Vagina (tissue), 2 donors: ENCODE data around the gene PRICKLE1. TPM values are rescaled to one million over a fixed set of nuclear protein-coding genes. Genes with fewer than 3 reads are reported as not detected.

ENCODE experiments used
- DNase-seq, 2 donors: peaks; one replicate each; pipeline ENCODE4 v3.0.0-alpha.2; 2017; ENCODE audit errors: extremely low spot score in 2 of 2
- H3K27ac ChIP-seq: fragments of 200-600 bp; sonication (generic); one replicate; pipeline ENCODE4 v1.5.1; 2019
- H3K27me3 ChIP-seq: fragments of 200-600 bp; sonication (generic); one replicate; pipeline ENCODE4 v1.5.1; 2019
- H3K36me3 ChIP-seq, 2 donors: fragments of 200-600 bp; sonication (generic); one replicate each; pipeline ENCODE4 v1.5.1; 2017 to 2019
- H3K4me1 ChIP-seq: fragments of 200-600 bp; sonication (generic); one replicate; pipeline ENCODE4 v1.5.1; 2019
- H3K4me3 ChIP-seq, 2 donors: fragments of 200-600 bp; sonication (generic); 1 replicate in 1 of 2; 2 replicates in 1 of 2; pipeline ENCODE4 v1.5.1; 2016 to 2019
- H3K9me3 ChIP-seq: fragments of 200-600 bp; sonication (generic); one replicate; pipeline ENCODE4 v1.5.1; 2019
- POLR2A ChIP-seq, 2 donors: fragments of 450-650 bp; IDR thresholded peaks; one replicate each; pipeline ENCODE4 v1.6.1; 2017; ENCODE audit warnings: antibody characterized with exemption in 2 of 2, mild to moderate bottlenecking in 2 of 2, moderate library complexity in 2 of 2
- POLR2AphosphoS5 ChIP-seq, 2 donors: sonication (generic); formaldehyde crosslinking; IDR thresholded peaks; one replicate each; pipeline ENCODE4 v1.9.0; 2017; ENCODE audit warnings: antibody characterized with exemption in 2 of 2, mild to moderate bottlenecking in 2 of 2, low read depth in 1 of 2; ENCODE audit not compliant: insufficient read depth in 1 of 2
- intact Hi-C: fragments of 100-400 bp; cut with DNase I; formaldehyde crosslinking; loops from one replicate; pipeline ENCODE4 v1.15.1; 2023
- total RNA-seq: library from RNA; depleted of rRNA; stranded (reverse); fragments of >200 nt; gene quantifications from one replicate; pipeline ENCODE4 v1.2.3, GENCODE V29; 2016
- TF ChIP-seq, protein P1 (sequence below), 3 experiments: fragments of 450-650 bp in 2 of 3; fragments of 200-600 bp in 1 of 3; sonication (generic) in 1 of 3; IDR thresholded peaks; one replicate each; pipeline ENCODE4 v1.5.1; 2017 to 2019; ENCODE audit warnings: antibody characterized with exemption in 3 of 3, mild to moderate bottlenecking in 2 of 3, moderate library complexity in 2 of 3

PRICKLE1 gene
- total RNA-seq, 1 donor from 2014 or later, result 25.3 TPM

DNA sequence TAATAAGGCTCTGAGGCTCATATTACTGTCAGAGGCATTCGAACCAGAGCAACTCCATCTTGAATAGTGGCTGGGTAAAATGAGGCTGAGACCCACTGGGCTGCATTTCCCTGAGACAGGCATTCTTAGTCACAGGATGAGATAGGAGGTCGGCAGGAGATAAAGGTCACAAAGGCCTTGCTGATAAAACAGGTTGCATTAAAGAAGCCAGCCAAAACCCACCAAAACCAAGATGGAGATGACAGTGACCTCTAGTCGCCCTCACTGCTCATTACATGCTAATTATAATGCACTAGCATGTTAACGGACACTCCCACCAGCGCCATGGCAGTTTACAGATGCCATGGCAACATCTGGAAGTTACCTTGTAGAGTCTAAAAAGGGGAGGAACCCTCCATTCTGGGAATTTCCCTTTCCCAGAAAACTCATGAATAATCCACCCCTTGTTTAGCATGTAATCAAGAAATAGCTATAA is 18.1 kb upstream of the PRICKLE1 start:
- no peak overlapping the region for H3K4me3 ChIP-seq
- no peak for DNase-seq
- no peaks in the 10 kb centered on the region for H3K9me3 ChIP-seq
- H3K27me3 ChIP-seq, result no peaks in the 10 kb centered on the region
- TF ChIP-seq, protein P1, sequence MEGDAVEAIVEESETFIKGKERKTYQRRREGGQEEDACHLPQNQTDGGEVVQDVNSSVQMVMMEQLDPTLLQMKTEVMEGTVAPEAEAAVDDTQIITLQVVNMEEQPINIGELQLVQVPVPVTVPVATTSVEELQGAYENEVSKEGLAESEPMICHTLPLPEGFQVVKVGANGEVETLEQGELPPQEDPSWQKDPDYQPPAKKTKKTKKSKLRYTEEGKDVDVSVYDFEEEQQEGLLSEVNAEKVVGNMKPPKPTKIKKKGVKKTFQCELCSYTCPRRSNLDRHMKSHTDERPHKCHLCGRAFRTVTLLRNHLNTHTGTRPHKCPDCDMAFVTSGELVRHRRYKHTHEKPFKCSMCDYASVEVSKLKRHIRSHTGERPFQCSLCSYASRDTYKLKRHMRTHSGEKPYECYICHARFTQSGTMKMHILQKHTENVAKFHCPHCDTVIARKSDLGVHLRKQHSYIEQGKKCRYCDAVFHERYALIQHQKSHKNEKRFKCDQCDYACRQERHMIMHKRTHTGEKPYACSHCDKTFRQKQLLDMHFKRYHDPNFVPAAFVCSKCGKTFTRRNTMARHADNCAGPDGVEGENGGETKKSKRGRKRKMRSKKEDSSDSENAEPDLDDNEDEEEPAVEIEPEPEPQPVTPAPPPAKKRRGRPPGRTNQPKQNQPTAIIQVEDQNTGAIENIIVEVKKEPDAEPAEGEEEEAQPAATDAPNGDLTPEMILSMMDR (IDR thresholded peaks at IDR 0.05), result no peak
- TF ChIP-seq POLR2A (IDR thresholded peaks at IDR 0.05) (no peak), POLR2AphosphoS5 (IDR thresholded peaks at IDR 0.05; ENCODE audit: insufficient read depth in 1 of 2, low read depth in 1 of 2) (no peak)
- intact Hi-C loops, result no loop called here
- no peak overlapping the region for H3K27ac ChIP-seq
- H3K36me3 ChIP-seq, result no peaks in the 10 kb centered on the region
- peaks cover 13% of the 10 kb centered on the region for H3K4me1 ChIP-seq

DNA sequence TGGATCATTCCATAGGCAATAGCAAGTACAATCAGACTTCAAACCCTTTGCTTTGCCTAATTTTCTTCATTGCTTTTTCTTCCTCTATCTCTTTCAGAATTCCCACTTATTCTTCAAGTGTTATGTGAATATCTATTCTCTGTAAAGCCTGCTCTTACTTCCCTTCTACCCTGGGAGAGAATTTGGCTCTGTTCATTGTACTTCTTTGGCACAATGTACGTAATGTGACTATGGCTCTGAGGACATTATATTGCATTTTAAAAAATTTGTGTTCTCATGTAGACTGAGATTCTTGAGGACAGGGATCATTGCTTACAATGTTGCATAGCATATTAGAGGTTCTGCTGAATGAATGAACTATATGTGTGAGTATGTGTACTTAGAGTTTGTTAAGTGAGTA is 16.9 kb upstream of the PRICKLE1 start:
- no peaks in the 10 kb centered on the region for H3K36me3 ChIP-seq
- H3K27ac ChIP-seq, result no peak overlapping the region
- H3K4me3 ChIP-seq, result no peak overlapping the region
- intact Hi-C loops, result no loop called here
- no peak for DNase-seq
- H3K4me1 ChIP-seq, result peaks cover 2% of the 10 kb centered on the region
- H3K9me3 ChIP-seq, result no peaks in the 10 kb centered on the region
- no peaks in the 10 kb centered on the region for H3K27me3 ChIP-seq
- TF ChIP-seq, protein P1 (IDR thresholded peaks at IDR 0.05), result no peak
- no peak for TF ChIP-seq POLR2AphosphoS5 (IDR thresholded peaks at IDR 0.05; ENCODE audit: insufficient read depth in 1 of 2, low read depth in 1 of 2)
- no peak for TF ChIP-seq POLR2A (IDR thresholded peaks at IDR 0.05)

DNA sequence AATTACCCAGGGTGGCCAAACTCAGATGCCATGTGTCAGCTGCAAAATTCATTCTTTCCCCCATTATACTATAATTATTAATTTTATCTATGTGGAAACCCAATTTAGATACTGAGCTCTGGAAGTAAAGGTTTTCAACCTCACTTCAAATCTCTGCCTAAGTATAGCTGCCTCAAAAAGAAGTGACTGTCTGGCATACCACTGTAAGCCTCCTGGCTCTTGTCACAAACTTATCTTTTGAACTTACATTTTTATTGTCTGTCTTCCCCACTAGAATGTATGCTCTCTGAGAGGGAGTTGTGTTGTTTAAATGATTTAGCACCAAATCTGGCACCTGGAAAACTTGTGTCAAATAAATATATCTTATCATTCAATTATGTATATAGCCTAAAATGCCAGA is 16.1 kb upstream of the PRICKLE1 start:
- no peak overlapping the region for H3K27ac ChIP-seq
- no peaks in the 10 kb centered on the region for H3K9me3 ChIP-seq
- H3K36me3 ChIP-seq, result no peaks in the 10 kb centered on the region
- no peaks in the 10 kb centered on the region for H3K4me1 ChIP-seq
- H3K27me3 ChIP-seq, result no peaks in the 10 kb centered on the region
- intact Hi-C loops, result no loop called here
- no peak overlapping the region for H3K4me3 ChIP-seq
- TF ChIP-seq POLR2A (IDR thresholded peaks at IDR 0.05) (no peak), POLR2AphosphoS5 (IDR thresholded peaks at IDR 0.05; ENCODE audit: insufficient read depth in 1 of 2, low read depth in 1 of 2) (no peak)
- TF ChIP-seq, protein P1 (IDR thresholded peaks at IDR 0.05), result no peak
- DNase-seq, result no peak

DNA sequence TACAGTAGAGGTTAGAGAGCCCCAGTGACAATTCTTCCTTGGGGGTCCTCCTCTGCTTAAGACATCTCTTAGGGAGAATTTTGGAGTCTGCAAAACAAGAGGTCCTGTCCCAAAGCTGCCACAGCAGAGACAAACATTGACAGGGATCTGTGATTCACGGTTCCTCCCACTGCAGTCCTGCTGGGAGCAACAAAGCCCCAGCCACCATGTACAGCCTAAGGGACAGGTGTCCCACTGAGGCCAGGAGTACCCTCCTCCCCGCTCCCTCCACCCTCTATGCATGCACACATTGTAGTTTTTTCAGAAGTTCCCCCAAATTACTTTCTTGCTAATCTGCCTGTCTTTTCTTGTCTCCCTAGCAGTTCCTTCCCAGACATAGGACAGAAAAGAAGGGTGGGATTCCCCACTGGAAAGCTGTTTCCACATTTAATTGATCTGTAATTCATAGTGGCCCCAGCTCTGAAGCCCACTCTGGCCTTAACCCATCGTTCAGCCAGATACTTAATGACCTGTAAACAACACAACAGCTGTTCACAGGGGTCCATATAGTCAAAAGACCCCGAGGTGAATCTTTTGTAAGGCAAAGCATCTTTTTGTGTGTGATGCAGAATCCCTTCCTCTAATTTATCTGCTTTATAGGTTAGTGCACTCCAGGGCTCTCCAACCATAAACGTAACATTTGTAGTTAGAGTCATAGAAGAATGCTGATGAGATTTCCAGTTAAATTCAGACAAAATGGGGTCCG is 13.9 kb upstream of the PRICKLE1 start:
- no peak overlapping the region for H3K27ac ChIP-seq
- TF ChIP-seq, protein P1 (IDR thresholded peaks at IDR 0.05), result no peak
- TF ChIP-seq POLR2A (IDR thresholded peaks at IDR 0.05), result no peak
- no peak for TF ChIP-seq POLR2AphosphoS5 (IDR thresholded peaks at IDR 0.05; ENCODE audit: insufficient read depth in 1 of 2, low read depth in 1 of 2)
- intact Hi-C loops, result no loop called here

DNA sequence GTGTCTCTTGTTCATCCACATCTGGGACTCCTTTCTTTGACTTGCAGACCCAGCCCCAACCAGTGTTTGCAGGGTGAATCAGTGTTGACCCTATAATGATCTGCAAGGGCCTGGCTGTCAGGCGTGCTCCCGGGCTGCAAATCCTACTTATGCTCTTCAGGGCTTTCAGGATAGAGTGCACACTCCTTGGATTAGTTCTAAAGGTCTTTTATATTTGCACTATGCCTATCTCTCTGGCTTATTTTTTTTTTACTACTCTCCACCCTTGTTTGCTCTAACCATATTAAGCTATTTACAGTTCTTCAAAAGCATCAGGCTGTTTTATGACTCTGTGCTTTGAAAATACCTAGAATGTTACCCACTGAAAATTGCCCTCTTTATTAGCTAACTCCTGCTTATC is 4.3 kb upstream of the PRICKLE1 start:
- Histone ChIP-seq H3K27me3 (no peaks in the 10 kb centered on the region), H3K9me3 (no peaks in the 10 kb centered on the region), H3K4me1 (peaks cover 10% of the 10 kb centered on the region), H3K4me3 (no peak overlapping the region), H3K36me3 (no peaks in the 10 kb centered on the region), H3K27ac (no peak overlapping the region)
- no peak for DNase-seq
- intact Hi-C loops, result no loop called here
- TF ChIP-seq, protein P1 (IDR thresholded peaks at IDR 0.05), result no peak
- no peak for TF ChIP-seq POLR2A (IDR thresholded peaks at IDR 0.05)

More for the DNA sequence above, 13.9 kb upstream of the PRICKLE1 start:
- H3K27me3 ChIP-seq, result no peaks in the 10 kb centered on the region
- no peaks in the 10 kb centered on the region for H3K36me3 ChIP-seq
- H3K4me3 ChIP-seq, result no peak overlapping the region
- DNase-seq, result no peak
- H3K9me3 ChIP-seq, result no peaks in the 10 kb centered on the region
- no peaks in the 10 kb centered on the region for H3K4me1 ChIP-seq
